GM19240 (cell line): Measurements from ENCODE around the gene ERP44.
A peak's percentile ranks its signal among the peaks of the same experiment; 100 is the strongest.
"Not testable (repeated sequence)": the region's sequence is repeated elsewhere in the genome, so short reads cannot be mapped to it uniquely, and the experiment has no call there.

Experiments
- DNase-seq: peaks from one replicate; pipeline ENCODE4 v3.0.0; 2011; ENCODE audit warnings: low spot score; ENCODE audit not compliant: insufficient read length

The ERP44 gene

DNA sequence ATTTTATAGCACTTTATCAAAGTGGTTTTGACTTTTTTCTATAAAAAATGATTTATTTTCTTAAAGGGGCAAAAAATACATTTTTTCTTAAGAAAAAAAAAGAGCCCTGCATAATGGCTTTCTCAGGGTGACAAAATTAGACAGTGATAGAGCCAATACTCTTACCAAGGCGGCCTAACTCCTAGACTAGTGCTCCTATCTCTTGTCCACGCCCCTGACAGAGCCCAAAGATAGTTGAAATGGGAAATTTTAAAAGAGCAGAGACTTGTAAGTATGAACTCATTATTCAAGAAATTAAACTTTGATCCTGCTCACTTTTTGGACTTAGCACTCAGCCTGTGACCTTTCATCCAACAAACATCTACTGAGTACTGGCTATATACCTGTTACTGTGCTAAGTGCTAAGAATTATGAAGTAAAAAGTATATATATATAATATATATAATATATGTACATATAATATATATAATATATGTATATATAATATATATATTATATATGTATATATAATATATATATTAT, 1.4 kb upstream of the ERP44 start:
- no peak for DNase-seq

- no peak for DNase-seq
Measured at GRCh38 chr9:100099722-100100042, 882 bp upstream of the ERP44 start.

DNA sequence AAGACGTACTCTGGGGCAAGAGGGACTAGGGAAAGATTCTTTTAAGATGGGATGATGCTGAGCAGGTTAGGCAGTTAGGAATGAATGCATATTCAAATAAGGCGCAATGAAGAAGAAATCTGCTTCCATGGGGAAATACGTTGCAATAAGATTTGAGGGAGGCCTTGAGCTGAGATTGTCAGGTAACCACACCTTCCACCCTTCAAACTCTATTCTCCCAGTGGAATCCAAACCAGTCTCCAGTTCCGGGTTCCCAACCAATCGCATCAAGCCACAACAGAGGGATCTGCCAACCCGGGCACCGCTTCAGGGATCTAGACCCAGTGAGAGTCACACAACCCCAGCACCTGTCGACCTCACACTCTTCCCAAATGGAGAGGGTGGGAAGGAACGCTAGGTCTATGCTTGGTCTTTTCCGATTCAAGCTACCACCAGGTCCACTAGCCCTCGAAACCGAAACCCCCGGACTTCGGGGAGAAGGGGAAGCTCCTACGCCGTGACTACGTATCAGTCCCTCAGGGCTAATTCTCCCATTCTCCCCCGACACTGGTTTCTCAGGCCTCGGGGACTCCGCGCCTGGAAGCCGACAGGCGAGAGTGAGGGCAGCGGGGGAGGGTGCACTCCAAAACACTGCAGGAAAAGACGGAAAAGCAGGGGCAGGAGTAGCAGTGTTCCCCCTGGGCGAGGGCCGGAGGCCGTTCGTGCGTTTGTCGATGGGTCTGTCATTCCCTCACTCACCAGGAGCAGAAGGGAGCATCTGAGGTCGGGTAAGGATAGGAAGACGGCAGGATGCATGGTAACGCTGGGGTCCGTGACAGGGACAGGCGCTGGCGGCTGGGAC, 534 bp downstream of the ERP44 start:
- DNase-seq, result no peak

- DNase-seq, result no peak
Measured at GRCh38 chr9:100096378-100096916, 2.4 kb downstream of the ERP44 start.

DNA sequence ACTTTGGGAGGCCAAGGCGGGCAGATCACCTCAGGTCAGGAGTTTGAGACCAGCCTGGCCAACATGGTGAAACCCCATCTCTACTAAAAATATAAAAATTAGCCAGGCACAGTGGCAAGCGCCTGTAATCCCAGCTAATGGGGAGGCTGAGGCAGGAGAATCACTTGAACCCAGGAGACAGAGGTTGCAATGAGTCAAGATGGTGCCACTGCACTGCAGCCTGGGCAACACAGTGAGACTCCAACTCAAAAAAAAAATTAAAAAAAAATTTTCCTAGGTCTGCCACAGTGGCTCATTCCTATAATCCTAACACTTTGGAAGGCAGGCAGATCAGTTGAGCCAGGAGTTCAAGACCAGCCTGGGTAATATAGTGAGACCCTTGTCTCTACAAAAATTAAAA, 4.4 kb downstream of the ERP44 start:
- DNase-seq, result not testable (repeated sequence)

- DNase-seq, result no peak
Measured at GRCh38 chr9:100092066-100092465, 6.7 kb downstream of the ERP44 start.

DNA sequence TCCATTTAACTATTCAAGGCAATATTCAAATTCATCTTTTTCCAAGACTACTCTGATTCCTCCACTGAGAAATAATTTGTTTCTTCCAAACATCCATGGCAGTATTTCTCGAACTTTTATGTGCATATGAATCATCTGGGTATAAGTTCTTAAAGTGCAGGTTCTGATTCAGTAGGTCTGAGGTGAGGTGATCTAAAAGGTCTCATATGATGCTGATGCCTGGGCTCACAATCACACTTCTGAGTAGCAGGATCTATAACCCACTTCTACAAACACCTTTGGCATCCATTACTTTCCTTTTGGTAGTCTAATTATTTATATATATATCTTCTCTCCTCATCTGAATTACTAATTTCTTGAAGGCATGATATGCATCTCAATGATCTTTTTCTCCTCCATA, 7.2 kb downstream of the ERP44 start:
- no peak for DNase-seq

- no peak for DNase-seq
Measured at GRCh38 chr9:100090880-100091279, 7.9 kb downstream of the ERP44 start.

GRCh38 chr9:100088202-100088601, 10.6 kb downstream of the ERP44 start:
- no peak for DNase-seq

DNA sequence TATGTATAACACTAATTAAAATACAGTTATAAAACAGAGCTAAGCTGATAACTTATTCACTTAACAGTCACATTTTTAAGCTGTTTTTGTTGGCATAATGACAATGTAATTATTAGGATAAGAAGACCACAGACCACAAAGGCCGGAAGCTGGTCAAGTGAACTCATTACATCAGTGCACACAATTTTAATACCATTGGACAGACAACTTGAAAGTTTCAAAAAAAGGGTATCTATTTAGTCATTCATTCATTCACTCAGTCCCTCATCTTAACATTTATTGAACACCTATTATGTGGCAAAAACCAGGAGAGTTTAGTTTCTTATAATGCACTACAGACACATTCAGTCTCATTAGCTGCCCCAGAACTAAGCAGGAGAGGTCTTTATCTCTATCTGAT, 11.6 kb downstream of the ERP44 start:
- no peak for DNase-seq

DNA sequence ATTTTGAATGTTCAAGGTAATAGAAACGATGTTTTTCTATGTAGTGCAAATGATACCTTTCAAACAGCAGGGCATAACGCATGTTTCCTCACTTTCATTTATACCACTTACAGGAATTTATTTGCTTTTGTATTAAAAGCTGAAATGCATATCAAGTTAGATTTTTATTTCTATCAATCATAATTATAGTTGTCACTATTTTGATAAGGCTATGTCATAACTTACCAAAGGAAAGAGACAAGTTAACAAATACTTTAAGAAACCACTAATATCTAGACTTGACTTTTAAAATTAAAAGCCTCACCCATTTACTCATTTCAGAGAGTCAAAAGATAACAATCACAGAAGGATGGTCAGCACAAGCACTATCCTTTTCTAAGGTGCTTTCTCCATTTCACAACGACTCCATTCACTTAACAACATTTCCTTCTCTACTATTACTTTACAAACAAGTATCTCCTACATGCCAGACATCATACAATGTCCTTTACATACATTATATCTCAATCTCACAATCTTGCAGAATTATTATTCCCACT, 12.6 kb downstream of the ERP44 start:
- DNase-seq, result no peak

- DNase-seq, result peak; percentile 18
Measured at GRCh38 chr9:100084734-100085133, 14.1 kb downstream of the ERP44 start.

- no peak for DNase-seq
Measured at GRCh38 chr9:100084128-100084453, 14.7 kb downstream of the ERP44 start.

GRCh38 chr9:100083448-100084127, 15.2 kb downstream of the ERP44 start:
- DNase-seq, result no peak

DNA sequence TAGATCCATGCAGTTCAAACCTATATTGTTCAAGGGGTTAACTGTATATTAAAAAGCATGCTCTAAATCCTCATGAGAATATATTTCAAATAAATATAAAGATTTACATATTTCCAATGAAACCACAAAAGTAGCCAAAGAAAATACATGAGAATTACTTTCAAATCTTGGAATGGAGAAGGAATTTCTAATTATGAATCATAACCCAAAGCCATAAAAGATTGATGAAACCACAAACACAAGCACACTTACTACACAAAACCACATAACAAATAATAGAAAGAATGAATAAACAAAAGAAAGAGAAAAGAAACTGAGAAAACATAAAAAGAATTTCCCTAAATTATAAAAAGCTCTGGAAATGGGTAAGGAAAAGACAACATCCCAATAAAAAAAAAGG, 16.0 kb downstream of the ERP44 start:
- no peak for DNase-seq

- DNase-seq, result not testable (repeated sequence)
Measured at GRCh38 chr9:100076256-100076655, 22.5 kb downstream of the ERP44 start.

- DNase-seq, result no peak
Measured at GRCh38 chr9:100074989-100075388, 23.8 kb downstream of the ERP44 start.

- no peak for DNase-seq
Measured at GRCh38 chr9:100074093-100074492, 24.7 kb downstream of the ERP44 start.

DNA sequence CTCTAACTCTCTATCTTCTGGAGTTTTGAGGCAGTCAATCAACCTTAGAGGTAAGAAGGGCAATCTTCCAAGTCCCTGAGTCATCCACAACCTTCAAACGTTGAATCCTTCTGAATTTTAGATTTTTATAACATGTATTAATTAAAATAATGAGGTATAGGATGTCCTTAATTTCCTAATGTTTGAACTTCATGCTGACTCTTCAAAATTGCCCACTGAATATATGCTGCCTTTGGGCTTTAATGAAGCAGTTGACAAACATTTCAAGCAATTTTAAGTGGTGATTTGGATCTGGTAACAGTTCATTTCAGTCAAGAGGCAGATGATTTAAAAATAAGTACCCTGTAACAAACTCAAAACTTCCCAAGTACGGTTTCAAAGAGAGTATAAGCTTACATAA, 26.0 kb downstream of the ERP44 start:
- no peak for DNase-seq

DNA sequence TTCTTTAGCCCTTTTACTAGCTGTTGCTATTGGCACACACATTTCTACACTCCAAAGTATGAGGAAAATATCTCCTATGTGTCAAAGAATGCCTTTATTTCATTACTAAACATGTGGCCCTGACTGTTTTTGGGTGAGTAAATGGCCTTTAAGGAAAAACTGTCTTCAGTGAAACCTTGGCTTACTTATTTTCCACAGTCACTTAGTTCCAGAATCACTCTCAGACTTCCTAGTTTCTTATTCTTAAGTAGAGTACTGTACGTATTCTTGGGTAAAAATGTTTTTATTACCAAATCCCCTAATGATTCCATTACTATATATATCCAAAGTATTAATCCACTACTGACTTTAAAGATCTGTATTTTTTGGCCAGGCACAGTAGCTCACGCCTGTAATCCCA, 27.5 kb downstream of the ERP44 start:
- DNase-seq, result no peak

DNA sequence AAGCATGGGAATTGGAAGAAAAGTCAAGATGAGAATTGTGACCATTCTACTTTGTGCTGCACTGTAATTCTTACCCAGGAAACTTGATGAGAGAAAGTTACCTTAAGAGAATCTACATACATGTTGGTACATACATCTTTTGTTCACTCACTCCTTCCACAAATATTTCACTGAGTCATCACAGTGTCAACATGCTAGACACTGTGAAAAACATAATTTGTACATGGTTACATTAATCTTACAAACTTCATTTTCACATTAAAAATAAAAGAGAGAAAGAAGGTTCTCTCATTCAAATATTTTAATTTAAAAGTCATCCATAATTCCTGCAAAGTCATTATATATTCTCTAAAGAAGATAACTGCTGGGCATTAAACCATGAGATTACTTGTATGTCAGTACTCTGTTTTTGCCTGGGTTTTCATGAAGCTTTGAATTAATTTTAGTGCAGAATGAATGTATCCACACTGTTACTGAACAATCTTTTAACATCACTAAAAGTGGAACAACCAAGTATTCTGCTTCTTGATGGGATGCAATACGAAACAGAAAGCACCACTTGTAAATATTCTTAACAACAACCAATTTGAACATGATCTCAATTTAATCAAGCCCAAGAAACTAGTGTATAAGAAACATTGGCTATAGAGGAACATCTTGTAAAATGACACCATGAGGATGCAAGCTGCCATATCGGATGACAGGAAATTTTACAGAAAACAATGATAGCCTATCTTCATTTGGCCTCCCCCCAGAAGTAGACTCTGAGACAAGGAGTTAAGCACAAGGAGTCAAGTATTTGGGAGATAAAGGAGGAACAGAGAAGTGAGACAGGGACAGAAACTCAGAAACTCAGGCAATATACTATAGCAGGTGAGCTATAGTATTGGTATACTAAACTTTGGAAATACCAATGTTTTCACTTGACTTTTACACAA, 28.4 kb downstream of the ERP44 start:
- DNase-seq, result no peak
